GM19043 (cell line): Measurements from ENCODE around the gene DUS1L.

Experiments
- ATAC-seq: cut with Tn5 transposase; IDR thresholded peaks from one replicate; pipeline ENCODE4 v1.9.1; 2021; ENCODE audit warnings: low read depth; ENCODE audit not compliant: unreplicated experiment

The DUS1L gene

DNA sequence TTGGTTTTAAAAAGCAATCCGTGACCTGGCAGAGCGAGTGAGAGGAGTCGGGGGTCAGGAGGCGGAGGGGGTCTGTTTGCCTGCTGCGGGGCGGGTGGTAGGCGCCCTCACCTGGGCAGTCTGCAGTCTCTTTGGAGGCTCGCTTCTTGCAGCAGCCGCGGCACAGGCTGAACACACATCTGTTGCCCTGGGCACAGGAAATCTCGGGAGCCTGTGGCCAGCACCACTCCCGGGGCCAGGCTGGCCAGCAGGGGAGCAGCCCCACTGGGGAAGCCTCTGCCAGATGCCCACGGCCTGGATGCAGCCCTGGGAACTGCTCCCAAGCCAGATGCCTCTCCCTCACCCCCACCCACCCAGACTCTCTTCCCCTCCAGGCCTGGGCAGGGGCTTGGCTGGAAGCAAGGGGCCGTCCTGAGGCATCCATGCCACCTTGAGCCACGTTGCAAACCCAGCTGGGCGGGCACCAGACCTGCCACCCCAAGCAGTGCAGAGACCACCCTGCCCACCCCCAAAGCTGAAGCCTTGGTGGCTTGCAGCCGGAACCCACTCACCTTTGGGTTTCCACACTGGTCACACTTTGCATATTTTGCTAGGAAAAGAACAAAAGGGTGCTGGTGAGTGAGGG is 7.3 kb downstream of the DUS1L start:
- no peak for ATAC-seq

DNA sequence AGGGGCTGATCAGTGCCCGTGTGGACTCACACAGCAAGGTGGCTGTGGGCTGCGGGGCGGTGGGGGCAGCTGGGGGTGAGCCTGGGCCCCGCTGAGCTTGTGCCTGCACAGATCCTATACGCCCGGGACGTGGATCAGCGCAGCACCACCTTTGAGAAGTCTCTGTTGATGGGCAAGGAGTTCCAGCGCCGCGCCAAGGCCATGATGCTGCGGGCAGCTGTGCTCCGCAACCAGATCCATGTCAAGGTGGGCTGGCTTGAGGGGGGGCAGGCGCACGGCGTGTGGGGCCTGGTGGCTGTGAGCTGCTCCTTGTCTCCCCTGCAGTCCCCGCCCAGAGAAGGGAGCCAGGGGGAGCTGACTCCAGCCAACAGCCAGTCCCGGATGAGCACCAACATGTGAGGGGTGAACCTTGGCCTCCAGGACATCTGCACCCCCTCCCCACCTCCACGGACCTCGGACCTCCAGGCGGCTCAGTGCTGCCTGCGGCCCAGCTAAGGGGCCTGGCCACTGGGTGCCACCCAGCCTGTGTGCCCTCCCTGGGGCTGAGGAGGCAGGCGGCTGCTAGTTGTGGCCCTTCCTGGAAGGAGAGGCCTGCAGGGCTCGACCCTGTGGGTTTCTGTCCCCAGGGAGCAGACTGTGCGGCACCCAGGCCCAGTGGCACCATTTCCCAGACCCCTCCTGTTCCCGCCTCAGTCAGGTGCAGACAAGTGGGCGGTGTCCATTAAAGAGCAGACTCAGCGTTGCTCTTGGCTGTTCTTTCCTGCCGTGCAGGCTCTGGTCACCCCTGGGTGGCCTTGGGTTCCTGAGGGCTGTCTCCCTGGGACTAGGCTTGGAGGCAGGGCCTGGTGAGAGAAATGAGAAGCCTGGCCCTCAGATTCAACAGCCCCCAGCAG is 8.6 kb downstream of the DUS1L start:
- no peak for ATAC-seq

DNA sequence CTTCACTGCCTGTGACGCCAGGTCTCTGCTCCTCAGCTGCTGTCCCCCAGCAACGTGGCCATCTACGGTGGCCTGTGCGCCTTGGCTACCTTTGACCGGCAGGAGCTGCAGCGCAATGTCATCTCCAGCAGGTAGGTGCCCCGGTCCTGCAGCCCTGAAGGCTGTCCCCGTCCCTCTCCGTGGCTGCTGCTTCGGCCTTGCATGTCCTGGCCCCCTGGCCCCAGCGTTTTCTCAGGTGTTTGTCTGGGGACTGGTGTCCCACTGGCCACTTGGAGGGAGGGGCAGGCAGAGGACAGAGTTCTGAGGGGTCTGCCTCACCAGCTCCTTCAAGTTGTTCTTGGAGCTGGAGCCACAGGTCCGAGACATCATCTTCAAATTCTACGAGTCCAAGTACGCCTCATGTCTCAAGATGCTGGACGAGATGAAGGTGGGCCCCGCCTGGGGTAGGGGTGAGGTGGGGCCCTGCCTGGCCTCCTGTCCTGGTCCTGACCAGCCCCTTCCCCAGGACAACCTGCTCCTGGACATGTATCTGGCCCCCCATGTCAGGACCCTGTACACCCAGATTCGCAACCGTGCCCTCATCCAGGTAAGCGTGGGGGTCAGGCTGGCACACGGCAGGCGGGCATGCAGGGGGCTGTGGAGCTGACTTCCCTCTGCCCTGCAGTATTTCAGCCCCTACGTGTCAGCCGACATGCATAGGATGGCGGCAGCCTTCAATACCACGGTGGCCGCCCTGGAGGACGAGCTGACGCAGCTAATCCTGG is 9.5 kb downstream of the DUS1L start:
- no peak for ATAC-seq

DNA sequence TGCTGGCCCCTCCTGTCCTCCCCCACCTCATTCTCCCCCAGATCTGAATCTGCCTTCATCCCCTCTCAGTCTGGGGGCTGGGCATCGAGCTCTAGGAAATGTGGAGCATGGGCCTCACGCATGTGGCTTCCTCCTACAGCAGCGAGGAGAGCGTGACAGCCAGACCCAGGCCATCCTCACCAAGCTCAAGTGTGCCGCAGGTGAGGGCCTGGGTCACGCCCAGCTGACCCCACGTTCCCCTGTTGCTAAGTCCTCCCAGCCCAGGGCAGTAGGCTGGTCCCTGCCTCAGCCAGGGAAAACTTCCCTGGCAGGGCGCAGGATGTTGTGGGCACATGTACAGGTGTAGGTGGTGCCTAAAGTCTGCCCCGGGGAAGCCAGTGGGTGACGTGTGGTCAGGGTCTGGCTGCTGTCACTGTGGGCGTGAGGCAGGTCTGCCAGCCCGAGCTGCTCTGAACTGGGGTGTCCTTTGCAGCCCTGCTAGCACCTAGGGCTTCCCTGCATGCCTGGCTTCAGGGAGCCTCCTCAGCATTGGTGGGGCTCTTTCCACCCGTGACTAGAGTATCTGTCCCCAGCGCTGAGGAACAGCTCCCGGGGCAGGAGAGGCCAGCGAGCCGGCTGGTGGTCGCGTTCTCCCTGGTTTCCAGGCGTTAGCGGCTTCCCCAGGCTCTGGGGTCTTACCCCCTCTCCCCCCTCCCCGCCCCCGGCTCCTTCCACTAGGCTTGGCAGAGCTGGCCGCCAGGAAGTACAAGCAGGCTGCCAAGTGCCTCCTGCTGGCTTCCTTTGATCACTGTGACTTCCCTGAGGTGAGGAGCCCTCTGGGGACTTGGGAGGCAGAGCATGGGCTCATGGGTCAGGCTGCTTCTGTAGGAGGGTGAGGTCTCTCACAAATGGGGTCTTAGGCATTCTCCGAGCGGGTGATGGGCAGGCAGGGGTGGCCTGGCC is 10.3 kb downstream of the DUS1L start:
- ATAC-seq = no peak

DNA sequence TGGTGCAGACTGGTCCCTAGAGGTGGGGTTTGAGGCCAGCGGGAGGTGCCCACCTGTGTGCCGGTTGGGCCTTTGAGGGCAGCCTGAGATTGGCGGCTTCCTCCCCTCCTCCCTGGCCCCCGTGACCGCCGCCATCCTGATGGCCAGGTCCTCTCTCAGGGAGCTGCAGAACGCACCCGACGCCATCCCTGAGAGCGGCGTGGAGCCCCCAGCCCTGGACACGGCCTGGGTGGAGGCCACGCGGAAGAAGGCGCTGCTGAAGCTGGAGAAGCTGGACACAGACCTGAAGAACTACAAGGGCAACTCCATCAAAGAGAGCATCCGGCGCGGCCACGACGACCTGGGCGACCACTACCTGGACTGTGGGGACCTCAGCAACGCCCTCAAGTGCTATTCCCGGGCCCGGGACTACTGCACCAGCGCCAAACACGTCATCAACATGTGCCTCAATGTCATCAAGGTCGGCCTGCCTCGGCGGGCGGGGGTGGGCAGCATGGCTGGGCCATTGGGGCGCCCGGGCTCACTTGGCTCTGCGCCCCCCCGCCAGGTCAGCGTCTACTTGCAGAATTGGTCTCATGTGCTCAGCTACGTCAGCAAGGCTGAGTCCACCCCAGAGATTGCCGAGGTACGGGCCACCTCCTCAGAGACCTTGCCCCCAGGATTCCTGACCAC is 11.1 kb downstream of the DUS1L start:
- ATAC-seq = no peak

DNA sequence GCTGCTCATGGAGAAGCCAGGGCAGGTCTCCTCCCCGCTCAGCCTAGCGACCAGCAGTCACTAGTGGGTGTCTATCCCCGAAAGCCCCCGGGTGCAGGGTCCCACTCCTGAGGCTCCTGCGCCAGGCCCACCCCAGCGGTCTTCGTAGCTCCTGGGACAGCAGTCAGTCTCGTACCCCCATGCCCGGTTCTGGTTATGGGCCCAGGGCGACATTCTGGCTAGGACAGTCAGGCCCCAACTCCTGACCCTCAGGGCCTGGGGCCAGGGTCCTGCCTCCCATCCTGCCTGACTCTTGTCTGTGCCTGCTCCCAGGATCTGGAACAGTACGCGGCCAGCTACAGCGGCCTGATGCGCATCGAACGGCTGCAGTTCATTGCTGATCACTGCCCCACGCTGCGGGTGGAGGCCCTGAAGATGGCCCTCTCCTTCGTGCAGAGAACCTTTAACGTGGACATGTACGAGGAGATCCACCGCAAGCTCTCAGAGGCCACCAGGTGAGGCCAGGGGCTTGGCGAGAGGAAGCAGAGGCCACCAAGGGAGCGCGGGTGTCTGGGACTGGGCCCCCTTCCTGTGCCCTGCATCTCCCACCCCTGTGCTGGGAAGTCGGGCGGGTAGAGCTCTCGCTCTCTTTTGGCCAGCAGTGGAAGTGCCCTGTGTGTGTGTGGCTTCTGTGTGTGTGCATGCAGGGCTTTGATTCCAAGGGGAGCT is 11.9 kb downstream of the DUS1L start:
- ATAC-seq = no peak

DNA sequence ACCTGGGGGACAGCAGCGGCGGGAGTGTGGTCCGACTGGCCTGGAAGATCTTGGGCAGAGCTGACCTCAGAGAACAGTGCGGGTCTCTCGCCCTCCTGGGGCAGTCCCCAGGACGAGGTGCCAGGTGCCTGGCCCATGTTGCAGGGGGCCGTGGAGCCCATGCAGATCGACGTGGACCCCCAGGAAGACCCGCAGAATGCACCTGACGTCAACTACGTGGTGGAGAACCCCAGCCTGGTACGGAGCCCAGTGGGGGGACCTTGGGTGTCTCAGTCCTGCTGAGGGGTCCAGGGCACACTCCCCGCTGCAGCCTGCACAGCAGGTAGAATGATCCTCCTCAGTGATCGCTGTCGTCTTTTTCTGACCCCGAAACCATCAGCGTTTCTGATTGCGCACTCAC is 12.5 kb downstream of the DUS1L start:
- ATAC-seq = no peak

DNA sequence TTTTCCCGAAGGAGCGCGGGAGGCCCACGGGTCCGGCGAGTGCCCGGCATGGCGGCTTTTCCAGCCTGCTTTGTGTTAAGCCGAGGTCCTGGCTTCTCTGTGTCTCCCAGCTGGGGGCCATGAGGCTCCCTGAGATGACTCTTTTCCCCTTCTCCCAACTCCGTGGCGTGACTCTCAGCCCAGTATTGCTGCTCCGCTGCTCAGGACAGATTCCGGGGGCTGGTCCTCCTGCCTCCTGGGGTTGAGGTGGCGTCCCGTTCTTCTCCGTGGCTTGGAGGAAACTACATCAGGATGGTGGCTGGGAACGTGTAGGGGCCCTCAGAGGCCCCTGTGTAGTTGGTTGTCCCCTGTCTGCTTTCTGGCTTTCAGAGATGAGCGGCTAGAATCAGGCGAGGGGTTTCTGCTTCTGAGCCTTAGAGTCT is 13.0 kb downstream of the DUS1L start:
- ATAC-seq = no peak

DNA sequence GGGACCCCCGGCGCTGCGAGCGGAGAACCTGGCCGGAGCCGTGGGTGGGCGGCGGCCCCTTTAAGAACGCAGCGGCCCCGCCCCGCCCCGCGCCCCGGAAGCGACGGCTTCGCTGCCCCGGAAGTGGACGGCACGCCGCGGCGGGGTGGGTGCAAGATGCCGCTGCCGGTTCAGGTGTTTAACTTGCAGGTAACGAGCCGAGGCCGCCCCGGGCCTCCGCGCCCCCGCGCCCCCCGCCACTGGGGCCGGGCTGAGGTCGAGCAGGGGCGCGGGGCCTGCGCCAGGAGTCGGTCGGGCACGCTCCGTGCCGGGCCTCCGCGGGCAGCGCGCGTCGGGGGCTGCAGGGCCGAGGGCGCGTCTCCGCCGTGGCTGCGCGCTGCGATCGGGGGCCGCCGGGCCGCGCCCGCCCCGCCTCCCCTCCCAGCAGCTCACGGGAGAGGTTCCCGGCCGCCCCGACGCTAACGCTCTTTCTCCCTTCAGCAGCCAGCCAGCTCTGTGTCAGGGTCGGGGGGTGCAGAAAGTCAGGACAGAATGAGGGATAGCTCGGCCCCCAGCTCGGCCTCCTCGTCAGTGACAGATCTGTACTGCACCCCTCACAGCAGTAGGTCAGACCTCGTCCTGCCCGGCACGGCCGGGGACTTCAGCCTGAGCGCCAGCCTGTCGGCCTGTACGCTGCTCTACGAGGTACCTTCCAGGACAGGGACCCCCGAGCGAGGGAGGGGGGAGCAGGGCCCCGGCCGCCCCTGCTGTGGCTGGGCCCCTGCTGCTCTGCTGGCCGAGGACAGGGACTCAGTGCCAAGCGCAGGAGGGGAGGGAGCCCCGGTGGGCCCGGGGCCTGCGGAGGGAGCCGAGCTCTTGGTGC is 13.6 kb downstream of the DUS1L start, which contains the start of the genes GPS1 and RFNG:
TSS of gene GPS1 (plus strand) at position 123 of the 862 bp plus-strand sequence. CDS start at position 157, 34 bp downstream.
TSS of gene RFNG (minus strand) at position 36 of the 862 bp plus-strand sequence. CDS start 45 bp downstream, outside the sequence.
- ATAC-seq = no peak

DNA sequence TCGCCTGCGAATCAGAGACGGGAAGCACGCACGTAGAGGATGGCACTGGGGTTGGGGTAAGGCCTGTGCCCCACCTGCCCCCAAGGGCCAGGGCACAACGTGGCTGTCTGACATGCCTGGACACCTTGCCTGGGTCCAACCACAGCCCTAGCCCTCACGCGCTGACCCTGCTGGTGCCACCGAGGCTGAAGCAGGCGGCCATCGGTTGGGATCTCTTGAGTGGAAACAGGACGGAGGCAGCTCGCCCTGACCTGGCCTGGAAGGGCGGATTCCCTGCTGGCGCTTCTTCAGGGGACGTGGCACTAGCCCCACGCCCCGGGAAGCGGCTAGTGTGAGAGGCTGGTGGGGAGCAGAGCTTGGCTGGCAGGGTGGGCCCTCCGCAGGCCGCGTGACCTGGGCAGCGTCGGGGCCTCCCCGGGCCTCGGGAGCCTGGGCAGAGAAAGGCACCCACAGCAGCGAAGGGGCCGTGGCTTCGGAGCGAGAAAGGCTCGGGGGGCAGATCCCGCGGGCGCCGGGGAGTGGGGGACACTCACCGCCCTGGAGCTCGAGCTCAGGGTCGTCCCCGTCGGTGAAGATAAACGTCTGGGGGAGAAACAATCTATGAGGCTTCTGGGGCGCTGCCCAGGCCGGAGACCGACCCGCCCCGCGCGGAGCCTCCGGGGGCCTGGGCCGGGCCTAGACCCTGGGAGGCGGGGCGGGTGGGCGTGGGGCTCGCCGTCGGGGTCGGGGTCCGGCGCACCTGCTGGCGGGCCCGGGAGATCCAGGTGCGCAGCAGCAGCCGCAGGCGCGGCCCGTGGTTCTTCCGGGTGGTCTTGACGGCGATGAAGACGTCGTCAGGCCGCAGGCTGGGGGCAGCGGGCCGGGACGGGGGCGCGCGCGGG is 14.6 kb downstream of the DUS1L start:
- no peak for ATAC-seq

DNA sequence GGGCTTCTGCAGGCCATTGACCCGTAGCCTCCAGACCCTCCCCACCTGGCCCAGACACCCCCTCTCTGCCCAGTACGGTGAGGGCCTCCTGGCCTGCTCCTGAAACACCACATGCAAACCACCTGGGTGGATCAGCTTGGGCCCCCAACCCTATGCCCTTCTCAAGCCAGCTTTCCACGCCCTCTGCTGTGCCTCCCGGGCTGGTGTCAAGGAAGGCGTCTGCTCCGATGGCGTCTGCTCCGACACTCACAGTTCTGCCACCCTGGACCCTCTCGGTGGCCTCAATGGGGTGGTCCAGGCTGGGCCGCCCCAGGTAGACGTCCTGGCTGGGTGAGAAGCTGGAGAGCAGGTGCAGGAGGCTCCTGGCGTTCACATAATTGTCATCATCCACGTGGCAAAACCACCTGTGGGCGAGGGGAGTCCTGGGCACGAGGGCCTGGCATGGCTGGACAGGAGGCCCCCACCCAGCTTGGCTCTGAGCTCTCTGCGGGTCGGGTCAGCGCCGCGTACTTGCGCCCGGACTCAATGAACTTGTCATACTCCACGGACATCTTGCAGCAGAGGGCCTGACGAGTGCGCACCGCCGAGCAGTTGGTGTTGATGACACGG is 15.3 kb downstream of the DUS1L start:
- no peak for ATAC-seq

DNA sequence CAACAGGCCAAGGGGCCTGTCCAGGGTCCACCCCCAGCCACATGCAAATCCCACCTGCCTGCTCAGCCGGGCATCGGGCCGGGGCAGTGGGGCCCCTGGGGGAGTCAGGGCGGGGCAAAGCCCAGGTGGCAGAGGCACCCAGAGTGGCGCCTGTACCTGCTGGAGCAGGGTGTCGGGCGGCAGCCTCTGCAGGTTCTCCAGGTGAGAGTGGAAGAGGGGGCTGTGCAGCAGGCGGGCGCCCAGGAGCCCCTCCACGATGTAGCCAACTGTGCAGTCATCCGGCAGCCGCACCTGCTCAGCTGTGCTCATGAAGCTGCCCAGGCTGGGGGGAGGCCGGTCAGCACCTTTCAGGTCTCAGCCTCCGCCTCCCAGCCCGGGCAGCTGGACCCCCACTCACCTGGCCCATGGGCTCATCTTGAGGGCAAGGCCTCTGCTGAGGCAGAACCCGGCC is 16.1 kb downstream of the DUS1L start:
- ATAC-seq = no peak

DNA sequence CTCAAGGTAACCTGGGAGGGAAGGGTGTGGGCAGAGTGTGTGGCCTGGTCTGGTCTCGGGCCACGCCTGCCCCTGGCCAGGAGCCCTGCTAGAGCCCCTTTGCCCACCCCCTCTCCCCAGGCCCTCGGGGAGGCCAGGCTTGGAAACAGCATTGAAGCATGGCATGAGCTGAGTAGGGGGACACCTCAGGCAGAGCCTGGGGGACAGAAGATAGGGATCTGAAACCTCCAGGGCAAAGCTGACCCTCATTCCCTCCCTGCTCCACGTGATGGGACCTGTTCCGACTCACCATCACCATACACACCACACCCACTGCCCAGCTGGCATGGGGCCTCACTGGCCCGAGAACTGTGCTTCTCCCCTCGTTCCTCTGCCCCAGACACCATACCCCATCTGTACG is 16.5 kb downstream of the DUS1L start:
- no peak for ATAC-seq

DNA sequence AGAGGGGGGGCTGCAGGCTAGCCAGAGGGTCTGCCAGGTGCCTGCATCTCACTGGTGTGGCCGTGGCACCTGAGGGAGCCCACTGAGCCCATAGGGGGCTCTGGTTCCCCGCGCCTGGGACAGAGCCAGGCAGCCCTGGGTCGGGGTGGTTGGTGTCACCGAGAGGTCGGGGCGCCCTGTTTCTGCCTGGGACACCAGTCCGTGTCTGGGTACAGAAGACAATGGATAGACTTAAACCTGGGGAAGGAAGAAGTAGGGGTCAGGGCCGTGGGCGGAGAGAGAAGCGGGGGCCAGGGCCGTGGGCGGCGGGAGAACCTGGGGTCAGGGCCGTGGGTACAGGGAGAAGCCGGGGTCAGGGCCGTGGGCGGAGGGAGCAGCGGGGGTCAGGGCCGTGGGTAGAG is 17.0 kb downstream of the DUS1L start:
- no peak for ATAC-seq

DNA sequence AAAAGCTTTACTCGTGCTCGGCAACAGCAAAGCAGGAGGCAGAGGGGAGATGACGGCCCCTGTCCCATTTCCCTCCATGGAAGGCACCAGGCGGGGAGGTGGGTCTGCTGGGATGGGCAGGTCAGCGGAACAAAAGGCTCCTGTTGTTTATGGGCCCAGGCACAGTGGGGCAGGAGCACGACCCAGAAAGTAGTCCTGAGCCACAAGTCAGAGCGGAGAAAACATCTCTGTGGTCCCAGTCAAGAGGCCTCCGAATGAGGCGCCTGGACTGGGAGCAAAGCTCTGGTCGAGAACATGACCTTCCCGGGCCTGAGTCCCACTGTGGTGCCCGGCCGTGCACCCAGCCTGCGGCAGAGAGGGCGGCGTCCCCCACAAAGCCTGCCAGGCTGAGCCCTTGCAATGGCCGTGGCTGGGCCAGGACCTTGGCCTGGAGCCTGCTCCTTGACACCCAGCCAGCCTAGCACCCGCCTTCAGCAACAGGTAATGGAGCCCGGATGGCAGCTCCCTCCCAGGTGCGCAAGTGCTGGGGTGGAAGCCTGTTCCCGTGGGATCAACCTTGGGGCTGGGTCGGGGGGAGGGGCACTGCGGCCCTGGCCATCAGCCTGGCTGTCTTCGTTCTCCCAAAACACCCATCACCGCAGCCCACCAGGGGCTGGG is 17.6 kb downstream of the DUS1L start:
- ATAC-seq = no peak

DNA sequence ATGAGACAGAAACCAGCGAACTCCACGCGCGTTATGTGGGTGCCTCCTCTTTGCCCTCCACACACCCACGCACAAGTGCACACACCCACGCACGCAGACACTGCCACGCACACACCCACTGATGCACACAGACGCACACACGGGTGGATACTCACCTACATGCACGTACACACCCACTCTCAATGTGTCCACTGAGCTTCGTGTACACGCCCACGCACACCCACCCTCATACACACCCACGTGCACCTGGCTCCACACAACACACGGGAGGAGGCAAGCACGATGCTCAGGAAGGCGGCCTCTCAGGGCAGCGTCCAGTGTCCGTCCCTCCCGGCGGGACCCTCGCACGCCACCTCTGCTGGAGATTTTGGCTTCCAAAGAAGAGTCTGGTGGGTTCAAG is 18.2 kb downstream of the DUS1L start:
- no peak for ATAC-seq
